ENCODE results near the gene ETV1.

DNA sequence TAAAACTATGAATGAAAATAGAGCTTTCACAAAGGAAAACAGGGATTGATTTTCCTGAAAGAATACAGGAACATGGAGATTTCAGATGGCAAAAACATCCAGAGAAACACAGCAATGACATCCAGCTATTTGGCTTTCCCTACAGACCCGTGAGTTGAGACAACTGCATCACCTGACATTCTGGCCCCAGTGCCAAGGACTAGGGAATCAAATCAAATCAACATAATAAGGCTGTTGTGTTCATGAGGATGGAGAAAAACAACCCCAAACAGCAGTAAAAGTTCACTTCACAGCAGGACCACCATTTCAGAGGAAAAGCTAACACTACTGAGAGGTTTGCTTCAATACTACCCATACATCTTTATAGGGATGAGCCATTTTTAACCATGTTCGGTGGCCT, 25.5 kb downstream of the ETV1 start:
- TF ChIP-seq CTCF (IDR thresholded peaks at IDR 0.05; ENCODE audit: low read depth, low read length) (no peak), MYC (IDR thresholded peaks at IDR 0.05; ENCODE audit: low read depth, low read length) (no peak), POLR2A (IDR thresholded peaks at IDR 0.05; ENCODE audit: extremely low read depth, insufficient read length) (no peak), MAX (IDR thresholded peaks at IDR 0.05; ENCODE audit: low read depth, low read length) (no peak)

Measured in NB4 (cell line).